ENCODE data around the gene CD79B. TPM values are rescaled to one million over a fixed set of nuclear protein-coding genes. Genes with fewer than 3 reads are reported as not detected.

CD79B gene
- total and polyA plus RNA-seq, 10 of the 15 experiments (the other 5 are each of a cell fraction or from before 2014, with no cell fraction given): 17.5 to 148 (median 79.1) TPM

DNA sequence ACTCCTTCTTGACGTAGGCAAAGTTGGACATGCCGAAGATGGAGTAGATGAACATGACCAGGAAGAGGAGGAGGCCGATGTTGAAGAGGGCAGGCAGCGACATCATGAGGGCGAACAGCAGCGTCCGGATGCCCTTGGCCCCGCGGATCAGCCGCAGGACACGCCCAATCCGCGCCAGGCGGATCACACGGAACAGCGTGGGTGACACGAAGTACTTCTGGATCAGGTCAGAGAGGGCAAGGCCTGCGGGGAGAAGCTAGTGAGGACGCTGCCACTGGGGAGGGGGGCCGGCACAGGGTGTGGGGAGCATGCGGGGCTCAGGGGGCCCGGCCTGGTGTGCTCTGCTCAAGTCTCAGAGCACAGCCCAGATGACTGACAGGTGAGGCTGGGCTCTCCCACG is 9.6 kb upstream of the CD79B start:
- FAIRE-seq: no peak
- intact Hi-C loops (cut with micrococcal nuclease; ENCODE audit: unreplicated experiment) (no loop called here), in situ Hi-C loops (cut with MboI) (no loop called here)
- H2AFZ ChIP-seq (ENCODE audit: control insufficient read depth, low read depth, low read length): no peak overlapping the region
- H3K4me3 ChIP-seq: no peak overlapping the region
- H3K9ac ChIP-seq (ENCODE audit: control insufficient read depth, insufficient read depth, low read length): no peak overlapping the region
- H3K27me3 ChIP-seq (replicated peaks in 1 of 2; ENCODE audit: control insufficient read depth in 2 of 2, insufficient read depth in 2 of 2, low read length in 1 of 2): no peaks in the 10 kb centered on the region
- peaks cover 14% of the 10 kb centered on the region for H3K4me1 ChIP-seq (ENCODE audit: control insufficient read depth, insufficient read depth, low read length)
- 73% methylated on average over 23 of the region's 23 CpGs for WGBS (ENCODE audit: insufficient coverage, insufficient replicate concordance, low lambda C conversion rate, missing lambda C conversion rate)
- ChIA-PET CTCF (interaction anchor here (0.7 to 1.5 kb wide), 2 partner anchors 9 kb away, joined by 3 to 5 read pairs; partner anchors contain the start of gene CD79B), SMC1A (ENCODE audit: uncharacterized antibody, unreplicated experiment) (no interaction called here), POLR2A (interaction anchor here (1.8 kb wide), 1 partner anchor 8 kb away, joined by 4 read pairs; no protein-coding TSS in a partner anchor), RAD21 (ENCODE audit: unreplicated experiment) (no interaction called here)
- TF ChIP-seq, protein P1, sequence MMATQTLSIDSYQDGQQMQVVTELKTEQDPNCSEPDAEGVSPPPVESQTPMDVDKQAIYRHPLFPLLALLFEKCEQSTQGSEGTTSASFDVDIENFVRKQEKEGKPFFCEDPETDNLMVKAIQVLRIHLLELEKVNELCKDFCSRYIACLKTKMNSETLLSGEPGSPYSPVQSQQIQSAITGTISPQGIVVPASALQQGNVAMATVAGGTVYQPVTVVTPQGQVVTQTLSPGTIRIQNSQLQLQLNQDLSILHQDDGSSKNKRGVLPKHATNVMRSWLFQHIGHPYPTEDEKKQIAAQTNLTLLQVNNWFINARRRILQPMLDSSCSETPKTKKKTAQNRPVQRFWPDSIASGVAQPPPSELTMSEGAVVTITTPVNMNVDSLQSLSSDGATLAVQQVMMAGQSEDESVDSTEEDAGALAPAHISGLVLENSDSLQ (IDR thresholded peaks at IDR 0.05): no peak
- TF ChIP-seq BRCA1 (IDR thresholded peaks at IDR 0.05; ENCODE audit: low read depth, low read length): no peak
- TF ChIP-seq PML (IDR thresholded peaks at IDR 0.05; ENCODE audit: low read length): no peak
- TF ChIP-seq ZNF622 (IDR thresholded peaks at IDR 0.05): no peak
- no peak for TF ChIP-seq LARP7 (IDR thresholded peaks at IDR 0.05)
- TF ChIP-seq TCF7 (IDR thresholded peaks at IDR 0.05; ENCODE audit: borderline replicate concordance): no peak
- TF ChIP-seq POLR2AphosphoS2 (IDR thresholded peaks at IDR 0.05; ENCODE audit: low read depth, low read length): no peak
- no peak for TF ChIP-seq ZBTB11 (CRISPR knock-in tag; IDR thresholded peaks at IDR 0.05)
- no peak for TF ChIP-seq POLR2A (IDR thresholded peaks at IDR 0.05; ENCODE audit: low read depth, low read length)
- TF ChIP-seq BCL11A (IDR thresholded peaks at IDR 0.05; ENCODE audit: low read depth, low read length): no peak
- no peak for TF ChIP-seq RB1 (IDR thresholded peaks at IDR 0.05; ENCODE audit: borderline replicate concordance)
- no peaks in the 10 kb centered on the region; the same call in 2 of the 3 replicates for H3K9me3 ChIP-seq (replicated peaks; ENCODE audit: control insufficient read depth, insufficient read depth, low read length)
- no peaks in the 10 kb centered on the region for H4K20me1 ChIP-seq (ENCODE audit: control insufficient read depth, insufficient read depth)
- no peak for DNase-seq (ENCODE audit: low read depth, low spot score)
- BruUV-seq (replicated peaks): no TSS peak
- no peak overlapping the region for H3K4me2 ChIP-seq (ENCODE audit: control insufficient read depth, insufficient read depth)
- H3K79me2 ChIP-seq (ENCODE audit: control insufficient read depth, insufficient read depth, low read length): no peaks in the 10 kb centered on the region
- no peak for ATAC-seq
- no peak overlapping the region for H3K27ac ChIP-seq (ENCODE audit: control insufficient read depth, insufficient read depth)
- H3K36me3 ChIP-seq (ENCODE audit: control insufficient read depth in 2 of 2, insufficient read depth in 2 of 2, low read length in 1 of 2): no peaks in the 10 kb centered on the region

All from GM12878 (cell line).